22Rv1 (cell line): ENCODE measurements around the gene CD99.

ENCODE experiments used
- ZFX ChIP-seq: fragments of 450-650 bp; IDR thresholded peaks from 2 replicates; pipeline ENCODE4 v1.6.1; 2017; ENCODE audit warnings: antibody characterized with exemption, borderline replicate concordance
- TF ChIP-seq, protein P1 (sequence below): fragments of 450-650 bp; IDR thresholded peaks from 2 replicates; pipeline ENCODE4 v1.5.1; 2017; ENCODE audit warnings: mild to moderate bottlenecking

DNA sequence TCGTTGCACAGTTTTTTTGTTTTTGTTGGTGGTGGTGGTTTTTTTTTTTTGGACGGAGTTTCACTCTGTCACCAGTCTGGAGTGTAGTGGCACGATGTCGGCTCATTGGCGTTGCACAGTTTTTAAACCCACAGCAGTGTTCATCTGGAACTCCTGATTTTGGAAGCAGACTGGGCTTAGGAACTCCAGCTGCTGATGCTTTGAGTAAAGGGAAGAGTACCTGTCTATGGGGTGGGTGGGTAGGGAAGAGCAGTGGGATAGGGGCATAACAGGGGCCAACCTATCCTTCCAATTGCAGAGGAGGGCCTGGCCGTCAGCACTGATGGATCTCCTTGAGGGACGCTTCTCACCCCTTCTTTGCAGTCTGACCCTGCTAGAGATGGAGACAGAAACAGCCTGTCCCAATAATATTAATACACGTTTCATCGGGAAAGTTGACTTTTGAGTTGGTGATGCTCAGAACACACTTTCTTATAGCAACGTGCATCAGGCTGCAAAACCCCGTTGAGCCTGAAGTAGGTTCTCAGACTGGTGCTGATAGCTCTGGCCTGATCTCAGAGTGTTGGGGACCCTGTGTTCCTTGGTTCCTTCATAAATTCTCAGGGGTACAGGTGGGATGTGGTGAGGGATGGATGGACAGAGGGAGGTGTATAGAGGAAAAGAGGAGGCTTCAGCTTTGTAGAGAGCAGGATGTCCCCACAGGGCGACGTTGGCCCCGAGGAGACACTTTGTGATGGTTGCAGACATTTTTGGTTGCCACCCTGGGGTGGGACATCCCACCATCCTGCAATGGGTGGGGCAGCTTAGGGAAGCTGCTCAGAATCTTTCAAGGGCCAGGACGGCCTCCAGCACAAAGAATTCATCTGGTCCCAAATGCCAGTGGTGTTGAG is 2.3 kb downstream of the CD99 start:
- TF ChIP-seq, protein P1, sequence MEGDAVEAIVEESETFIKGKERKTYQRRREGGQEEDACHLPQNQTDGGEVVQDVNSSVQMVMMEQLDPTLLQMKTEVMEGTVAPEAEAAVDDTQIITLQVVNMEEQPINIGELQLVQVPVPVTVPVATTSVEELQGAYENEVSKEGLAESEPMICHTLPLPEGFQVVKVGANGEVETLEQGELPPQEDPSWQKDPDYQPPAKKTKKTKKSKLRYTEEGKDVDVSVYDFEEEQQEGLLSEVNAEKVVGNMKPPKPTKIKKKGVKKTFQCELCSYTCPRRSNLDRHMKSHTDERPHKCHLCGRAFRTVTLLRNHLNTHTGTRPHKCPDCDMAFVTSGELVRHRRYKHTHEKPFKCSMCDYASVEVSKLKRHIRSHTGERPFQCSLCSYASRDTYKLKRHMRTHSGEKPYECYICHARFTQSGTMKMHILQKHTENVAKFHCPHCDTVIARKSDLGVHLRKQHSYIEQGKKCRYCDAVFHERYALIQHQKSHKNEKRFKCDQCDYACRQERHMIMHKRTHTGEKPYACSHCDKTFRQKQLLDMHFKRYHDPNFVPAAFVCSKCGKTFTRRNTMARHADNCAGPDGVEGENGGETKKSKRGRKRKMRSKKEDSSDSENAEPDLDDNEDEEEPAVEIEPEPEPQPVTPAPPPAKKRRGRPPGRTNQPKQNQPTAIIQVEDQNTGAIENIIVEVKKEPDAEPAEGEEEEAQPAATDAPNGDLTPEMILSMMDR, result no peak
- TF ChIP-seq ZFX, result no peak
